Prostate gland (tissue), 2 donors: ENCODE results near the gene HSD3B1. TPM values are rescaled to one million over a fixed set of nuclear protein-coding genes. Genes with fewer than 3 reads are reported as not detected.
"Not testable (repeated sequence)": the region's sequence is repeated elsewhere in the genome, so short reads cannot be mapped to it uniquely, and the experiment has no call there.

Source experiments
- DNase-seq: peaks from one replicate; pipeline ENCODE4 v3.0.0-alpha.2; 2019; ENCODE audit warnings: low spot score
- H3K27ac ChIP-seq, 2 donors: fragments of 200-600 bp; sonication (generic); 2 replicates each; pipeline ENCODE4 v1.5.1; 2017 to 2019
- H3K27me3 ChIP-seq: fragments of 200-600 bp; sonication (generic); replicated peaks from 2 replicates; pipeline ENCODE4 v1.5.1; 2019; ENCODE audit not compliant: insufficient read depth
- H3K36me3 ChIP-seq, 2 donors: fragments of 200-600 bp; sonication (generic); 1 replicate in 1 of 2; 2 replicates in 1 of 2; pipeline versions ENCODE4 v1.5.1 to v1.8.1; 2017 to 2019
- H3K4me1 ChIP-seq: fragments of 200-600 bp; sonication (generic); replicated peaks from 2 replicates; pipeline ENCODE4 v1.5.1; 2019
- H3K4me3 ChIP-seq, 2 donors: fragments of 200-600 bp; sonication (generic); 2 replicates each; pipeline ENCODE4 v1.5.1; 2017 to 2019
- H3K9me3 ChIP-seq: fragments of 200-600 bp; sonication (generic); 2 replicates; pipeline ENCODE4 v1.5.1; 2017
- POLR2A ChIP-seq: fragments of 450-650 bp; IDR thresholded peaks from one replicate; pipeline ENCODE4 v1.6.1; 2016; ENCODE audit warnings: antibody characterized with exemption, mild to moderate bottlenecking
- POLR2AphosphoS5 ChIP-seq: sonication (generic); formaldehyde crosslinking; IDR thresholded peaks from one replicate; pipeline ENCODE4 v1.6.1; 2017; ENCODE audit warnings: antibody characterized with exemption
- WGBS: methylation state at CpG from one replicate; pipeline ENCODE4 v1.1.5; 2018; 5-methylcytosine and 5-hydroxymethylcytosine counted together
- intact Hi-C: fragments of 100-400 bp; cut with DNase I; formaldehyde crosslinking; loops from one replicate; pipeline ENCODE4 v1.14.2; 2022
- total RNA-seq, 2 donors: library from RNA; depleted of rRNA; stranded (reverse); fragments of >200 nt; gene quantifications; one replicate each; pipeline ENCODE4 v1.1.0, GENCODE V29; 2016
- TF ChIP-seq, protein P1 (sequence below), 4 experiments: fragments of 200-600 bp in 2 of 4; fragments of 450-650 bp in 2 of 4; sonication (generic) in 2 of 4; IDR thresholded peaks; 1 replicate in 3 of 4; 2 replicates in 1 of 4; pipeline ENCODE4 v1.5.1; 2016 to 2019; ENCODE audit warnings: antibody characterized with exemption in 4 of 4, mild to moderate bottlenecking in 2 of 4, moderate library complexity in 2 of 4

The HSD3B1 gene
- total RNA-seq, 2 donors from 2014 or later: not detected

DNA sequence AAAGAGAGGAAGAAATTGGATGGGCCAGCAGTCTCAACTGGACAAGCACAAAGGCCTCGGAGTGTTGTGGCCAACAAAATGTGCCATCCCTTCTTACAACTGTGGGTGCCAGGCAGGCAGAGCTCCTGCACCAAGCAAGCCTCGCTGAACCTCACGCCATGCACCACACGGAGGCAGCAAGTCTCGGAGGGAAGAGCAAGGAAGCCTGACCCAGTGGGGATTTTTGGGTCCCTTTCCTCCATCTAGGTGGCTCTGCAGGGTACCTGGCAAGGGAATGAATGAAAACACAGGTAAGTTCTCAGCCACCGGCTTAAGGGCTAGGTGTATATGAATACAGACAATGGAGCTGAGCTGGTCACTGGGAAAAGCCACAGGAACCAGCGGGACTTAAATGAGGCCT lies 40.8 kb downstream of the HSD3B1 start:
- Histone ChIP-seq H3K9me3 (no peaks in the 10 kb centered on the region), H3K4me3 (no peak overlapping the region), H3K27me3 (no peaks in the 10 kb centered on the region), H3K4me1 (peaks cover 4% of the 10 kb centered on the region), H3K36me3 (no peaks in the 10 kb centered on the region), H3K27ac (no peak overlapping the region)
- TF ChIP-seq POLR2A (no peak), POLR2AphosphoS5 (no peak)
- TF ChIP-seq, protein P1, sequence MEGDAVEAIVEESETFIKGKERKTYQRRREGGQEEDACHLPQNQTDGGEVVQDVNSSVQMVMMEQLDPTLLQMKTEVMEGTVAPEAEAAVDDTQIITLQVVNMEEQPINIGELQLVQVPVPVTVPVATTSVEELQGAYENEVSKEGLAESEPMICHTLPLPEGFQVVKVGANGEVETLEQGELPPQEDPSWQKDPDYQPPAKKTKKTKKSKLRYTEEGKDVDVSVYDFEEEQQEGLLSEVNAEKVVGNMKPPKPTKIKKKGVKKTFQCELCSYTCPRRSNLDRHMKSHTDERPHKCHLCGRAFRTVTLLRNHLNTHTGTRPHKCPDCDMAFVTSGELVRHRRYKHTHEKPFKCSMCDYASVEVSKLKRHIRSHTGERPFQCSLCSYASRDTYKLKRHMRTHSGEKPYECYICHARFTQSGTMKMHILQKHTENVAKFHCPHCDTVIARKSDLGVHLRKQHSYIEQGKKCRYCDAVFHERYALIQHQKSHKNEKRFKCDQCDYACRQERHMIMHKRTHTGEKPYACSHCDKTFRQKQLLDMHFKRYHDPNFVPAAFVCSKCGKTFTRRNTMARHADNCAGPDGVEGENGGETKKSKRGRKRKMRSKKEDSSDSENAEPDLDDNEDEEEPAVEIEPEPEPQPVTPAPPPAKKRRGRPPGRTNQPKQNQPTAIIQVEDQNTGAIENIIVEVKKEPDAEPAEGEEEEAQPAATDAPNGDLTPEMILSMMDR (IDR thresholded peaks at IDR 0.05): no peak
- 92% methylated on average over 7 of the region's 7 CpGs for WGBS
- intact Hi-C loops: no loop called here
- no peak for DNase-seq

DNA sequence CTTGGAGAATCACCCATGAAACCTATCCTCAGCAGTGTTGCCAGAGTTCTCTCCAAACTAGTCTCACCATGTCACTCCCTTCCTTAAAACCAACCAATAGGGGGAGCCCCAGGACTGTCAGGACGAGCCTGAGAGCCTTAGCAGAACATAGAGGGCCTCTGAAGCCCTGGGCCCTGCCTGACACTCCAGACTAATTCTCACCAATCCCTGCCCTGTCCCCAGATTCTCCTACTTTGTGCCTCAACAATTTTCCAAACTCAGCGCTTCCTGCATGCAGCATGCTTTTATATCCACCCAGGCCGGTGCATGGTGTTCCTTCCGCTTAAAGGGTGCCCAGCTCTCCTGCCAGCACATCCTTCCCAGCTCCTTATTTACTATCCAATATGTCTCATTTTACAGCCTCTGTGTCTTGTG lies 42.7 kb downstream of the HSD3B1 start:
- Histone ChIP-seq H3K4me1 (no peaks in the 10 kb centered on the region), H3K27me3 (no peaks in the 10 kb centered on the region), H3K4me3 (no peak overlapping the region), H3K27ac (peak overlapping the region; percentile 8 to 71), H3K36me3 (no peaks in the 10 kb centered on the region), H3K9me3 (no peaks in the 10 kb centered on the region)
- TF ChIP-seq, protein P1 (IDR thresholded peaks at IDR 0.05): peak in 3 of 4 experiments; percentile 16 to 27 (median 23)
- peak; percentile 64 for TF ChIP-seq POLR2AphosphoS5
- no peak for TF ChIP-seq POLR2A
- DNase-seq: peak; percentile 47
- intact Hi-C loops: no loop called here
- 27% methylated on average over 4 of the region's 4 CpGs for WGBS

DNA sequence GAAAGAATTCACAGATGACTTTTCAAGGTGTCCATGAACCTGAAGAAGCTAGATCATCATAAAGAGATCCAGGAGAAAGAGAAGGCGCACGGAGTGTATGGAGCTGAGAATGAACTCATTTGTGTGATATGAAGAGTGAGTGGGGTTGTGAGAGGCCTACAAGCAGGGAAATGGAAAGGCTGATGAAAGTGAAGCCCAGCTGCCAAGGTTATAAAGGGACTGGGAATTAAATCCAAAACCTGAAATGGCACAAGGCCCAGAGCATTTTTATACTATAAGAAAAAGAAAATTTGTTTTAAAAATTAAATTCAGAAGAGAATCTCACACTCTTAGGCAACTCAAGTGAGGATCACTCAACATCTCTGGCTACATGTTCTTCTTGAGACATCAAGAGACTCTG lies 43.4 kb downstream of the HSD3B1 start:
- TF ChIP-seq, protein P1 (IDR thresholded peaks at IDR 0.05): no peak
- TF ChIP-seq POLR2A (no peak), POLR2AphosphoS5 (no peak)
- Histone ChIP-seq H3K27ac (peak overlapping the region in 1 of 2 donors; percentile 71), H3K27me3 (no peaks in the 10 kb centered on the region), H3K36me3 (no peaks in the 10 kb centered on the region), H3K4me1 (no peaks in the 10 kb centered on the region), H3K9me3 (no peaks in the 10 kb centered on the region), H3K4me3 (no peak overlapping the region)
- intact Hi-C loops: no loop called here
- 82% methylated on average over 2 of the region's 2 CpGs for WGBS
- DNase-seq: no peak

DNA sequence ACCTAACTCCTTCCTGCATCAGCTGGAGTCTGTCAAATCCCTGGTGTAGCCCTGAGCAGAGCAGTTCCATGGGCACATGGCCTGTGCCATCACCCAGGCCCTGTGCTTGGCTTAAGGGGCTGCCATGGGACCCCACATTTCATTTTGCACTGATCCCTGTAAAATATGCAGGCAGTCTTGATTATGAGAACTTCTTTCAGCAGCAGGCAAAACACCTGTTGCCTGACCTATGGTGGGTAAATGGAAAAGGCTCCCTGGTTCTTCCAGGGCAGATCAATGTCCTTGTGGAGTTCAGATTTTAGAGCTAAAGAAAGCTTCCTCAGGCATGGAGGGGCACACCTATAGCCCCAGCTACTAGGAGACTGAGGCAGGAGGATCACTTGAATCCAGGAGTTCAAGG lies 44.2 kb downstream of the HSD3B1 start:
- H3K4me3 ChIP-seq: no peak overlapping the region
- TF ChIP-seq POLR2A: no peak
- no peak for TF ChIP-seq POLR2AphosphoS5
- TF ChIP-seq, protein P1 (IDR thresholded peaks at IDR 0.05): no peak
- intact Hi-C loops: no loop called here
- no peak overlapping the region for H3K27ac ChIP-seq
- DNase-seq: no peak
- no peaks in the 10 kb centered on the region for H3K27me3 ChIP-seq
- no peaks in the 10 kb centered on the region for H3K36me3 ChIP-seq
- no peaks in the 10 kb centered on the region for H3K9me3 ChIP-seq
- no peaks in the 10 kb centered on the region for H3K4me1 ChIP-seq

DNA sequence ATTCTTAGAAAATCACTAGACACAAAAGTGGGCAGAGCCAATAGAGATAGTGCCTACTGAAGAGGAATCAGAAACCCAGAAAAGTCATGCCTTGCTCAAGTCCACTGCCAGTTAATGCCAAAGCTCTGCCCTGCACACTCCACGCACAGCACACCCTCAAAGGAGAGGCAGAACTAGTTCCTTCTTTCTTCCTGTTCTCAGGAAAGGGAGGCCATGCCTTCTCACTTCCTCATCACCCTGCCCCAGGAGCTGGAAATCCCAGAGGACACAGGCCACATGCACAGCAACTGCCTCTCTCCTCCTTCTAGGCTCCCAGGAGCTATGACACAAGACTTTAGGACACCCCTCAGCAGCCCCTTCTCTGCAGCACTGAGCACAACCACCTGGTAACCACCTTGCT lies 45.6 kb downstream of the HSD3B1 start:
- H3K36me3 ChIP-seq, H3K4me1 ChIP-seq, H3K27me3 ChIP-seq, intact Hi-C loops, H3K9me3 ChIP-seq, H3K27ac ChIP-seq, H3K4me3 ChIP-seq, DNase-seq: not testable (repeated sequence)
- 96% methylated on average over 1 of the region's 1 CpG for WGBS

DNA sequence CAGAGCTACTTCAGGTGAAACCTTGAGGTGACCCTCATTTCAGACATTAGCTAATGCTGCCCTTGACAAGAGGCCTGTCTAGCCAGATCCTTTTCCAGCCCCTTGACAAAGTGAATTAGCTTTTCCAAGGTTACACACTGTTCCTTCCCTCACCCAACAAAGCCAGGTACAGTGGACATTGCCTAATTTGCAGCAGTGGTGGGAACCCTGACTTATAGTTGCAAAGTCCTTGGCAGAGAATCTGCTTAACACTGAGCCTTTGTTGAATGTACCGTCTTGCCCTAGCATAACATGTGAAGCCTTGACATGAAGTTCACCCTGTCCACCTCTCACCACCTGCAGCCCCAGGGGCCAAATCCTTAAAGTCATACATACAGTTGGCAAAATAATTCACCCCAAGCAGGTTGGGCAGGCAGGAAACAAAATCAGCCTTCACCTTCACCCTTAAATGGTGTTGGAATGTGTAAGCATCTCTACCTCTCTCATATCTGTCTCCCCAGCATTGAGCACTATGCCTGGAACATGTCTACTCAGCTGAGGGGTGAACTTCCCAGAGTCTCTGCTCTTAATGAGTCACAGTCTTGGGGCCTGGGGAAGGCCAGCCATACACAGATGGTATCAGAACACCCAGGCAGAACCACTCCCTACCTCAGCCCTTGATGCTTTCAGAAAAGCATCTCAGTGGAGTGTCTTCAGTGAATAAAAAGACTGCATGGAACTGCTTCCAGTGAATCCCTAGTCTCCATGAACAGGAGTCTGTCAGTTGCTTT lies 46.5 kb downstream of the HSD3B1 start:
- H3K9me3 ChIP-seq, H3K27ac ChIP-seq, H3K4me1 ChIP-seq, DNase-seq, intact Hi-C loops, H3K27me3 ChIP-seq, H3K4me3 ChIP-seq, H3K36me3 ChIP-seq: not testable (repeated sequence)
- WGBS: 67% methylated on average over 1 of the region's 1 CpG
